NCI-H1048 (cell line): Measurements from ENCODE around the gene PLA2G4D.

Experiments
- DNase-seq: peaks from one replicate; lab custom pipeline; 2025; lab: John Stamatoyannopoulos, UW

Gene PLA2G4D

DNA sequence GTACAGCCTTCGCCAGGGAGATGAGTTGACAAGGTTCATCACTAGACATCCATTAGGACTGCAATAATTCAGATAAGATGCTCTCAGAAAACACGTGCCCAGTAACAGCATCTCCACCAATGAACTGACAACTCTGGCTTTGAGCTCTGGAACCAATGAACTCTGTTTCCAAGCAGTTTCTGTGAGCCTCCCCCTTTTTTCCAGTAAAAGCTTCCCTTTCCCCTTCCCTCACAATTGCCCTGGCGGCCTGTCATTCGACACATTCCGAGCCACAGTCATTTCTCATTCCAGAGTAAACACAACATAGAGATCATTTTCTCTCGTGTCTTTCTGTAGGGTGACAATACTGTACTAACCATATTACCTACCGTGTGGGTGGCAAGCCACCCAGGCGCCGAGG is 3.6 kb downstream of the PLA2G4D start:
- DNase-seq, result no peak

DNA sequence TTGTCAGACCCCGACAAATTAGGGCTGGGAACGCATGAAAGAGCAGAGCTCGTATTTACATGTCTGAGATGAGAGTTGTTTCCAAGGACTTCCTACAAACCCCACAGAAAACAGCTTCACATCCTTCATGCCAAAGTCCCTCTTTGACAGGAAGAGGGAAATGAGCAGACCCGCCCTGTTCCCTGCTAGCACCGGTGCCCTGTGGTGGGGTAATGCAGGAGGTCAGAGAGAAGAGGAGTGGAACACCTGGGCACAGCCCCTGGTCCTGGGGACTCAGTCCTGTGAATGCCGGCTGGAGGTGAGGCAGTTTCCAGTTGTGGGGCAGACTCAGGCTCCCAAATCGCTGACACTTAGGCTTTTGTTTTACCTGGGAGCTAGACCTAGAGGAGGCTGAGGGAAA is 4.0 kb downstream of the PLA2G4D start:
- no peak for DNase-seq

DNA sequence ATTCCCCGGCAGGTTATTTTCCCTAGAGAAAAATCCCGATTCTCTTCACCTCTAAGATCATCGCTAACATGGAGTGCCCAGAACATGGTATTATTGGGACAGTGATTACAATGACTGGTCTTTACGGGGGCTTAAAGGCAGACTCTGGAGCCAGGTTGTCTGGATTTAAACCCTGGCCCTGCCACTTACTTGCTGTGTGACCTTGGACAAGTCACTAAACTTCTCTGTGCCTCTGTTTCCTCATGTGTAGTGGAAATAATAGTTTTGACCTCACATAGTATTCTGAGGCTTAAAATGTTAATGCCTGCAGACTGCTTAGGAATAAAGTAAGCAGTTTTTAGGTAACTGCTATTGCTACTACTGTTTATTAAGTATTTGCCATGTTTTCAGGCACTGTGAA is 4.4 kb downstream of the PLA2G4D start:
- no peak for DNase-seq

DNA sequence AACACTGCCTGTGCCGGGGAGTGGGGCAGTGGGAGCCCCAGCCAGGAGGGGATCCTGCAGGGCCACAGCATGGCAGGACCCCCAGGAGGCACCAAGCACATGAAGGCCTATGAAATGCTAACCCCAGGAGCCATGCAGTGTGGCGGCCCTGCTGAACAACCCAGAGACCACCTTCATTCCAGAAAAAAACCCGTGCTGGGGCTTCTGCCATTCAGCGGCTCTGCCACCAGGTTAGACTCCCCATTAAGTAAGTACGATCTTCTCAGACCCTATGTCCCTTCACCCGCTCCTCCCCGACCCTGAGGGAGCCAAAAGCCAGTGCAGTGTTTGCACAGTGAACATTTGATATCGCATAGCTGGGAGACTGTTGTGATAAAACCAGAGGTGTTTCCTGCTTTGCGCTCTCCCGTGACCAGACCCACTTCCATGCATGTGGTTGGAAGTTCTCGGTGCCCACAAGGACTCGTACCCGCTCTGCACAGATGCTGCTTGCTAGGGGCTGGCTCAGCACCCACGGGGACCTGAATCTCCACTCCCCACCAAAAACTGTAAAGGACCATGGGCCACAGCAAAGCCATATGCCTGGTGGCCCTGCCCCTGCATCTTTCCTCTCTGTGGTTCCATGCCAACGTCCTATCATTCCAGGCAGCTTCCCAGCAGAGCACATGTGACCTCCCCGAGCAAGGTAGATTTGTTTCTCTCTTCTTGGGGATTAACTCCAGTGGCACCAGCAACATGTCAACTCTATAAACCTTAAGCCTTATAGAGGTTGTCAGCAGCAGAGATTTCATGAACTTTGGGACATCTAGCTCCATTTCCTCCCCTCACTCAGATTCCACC is 5.3 kb downstream of the PLA2G4D start:
- DNase-seq, result no peak

DNA sequence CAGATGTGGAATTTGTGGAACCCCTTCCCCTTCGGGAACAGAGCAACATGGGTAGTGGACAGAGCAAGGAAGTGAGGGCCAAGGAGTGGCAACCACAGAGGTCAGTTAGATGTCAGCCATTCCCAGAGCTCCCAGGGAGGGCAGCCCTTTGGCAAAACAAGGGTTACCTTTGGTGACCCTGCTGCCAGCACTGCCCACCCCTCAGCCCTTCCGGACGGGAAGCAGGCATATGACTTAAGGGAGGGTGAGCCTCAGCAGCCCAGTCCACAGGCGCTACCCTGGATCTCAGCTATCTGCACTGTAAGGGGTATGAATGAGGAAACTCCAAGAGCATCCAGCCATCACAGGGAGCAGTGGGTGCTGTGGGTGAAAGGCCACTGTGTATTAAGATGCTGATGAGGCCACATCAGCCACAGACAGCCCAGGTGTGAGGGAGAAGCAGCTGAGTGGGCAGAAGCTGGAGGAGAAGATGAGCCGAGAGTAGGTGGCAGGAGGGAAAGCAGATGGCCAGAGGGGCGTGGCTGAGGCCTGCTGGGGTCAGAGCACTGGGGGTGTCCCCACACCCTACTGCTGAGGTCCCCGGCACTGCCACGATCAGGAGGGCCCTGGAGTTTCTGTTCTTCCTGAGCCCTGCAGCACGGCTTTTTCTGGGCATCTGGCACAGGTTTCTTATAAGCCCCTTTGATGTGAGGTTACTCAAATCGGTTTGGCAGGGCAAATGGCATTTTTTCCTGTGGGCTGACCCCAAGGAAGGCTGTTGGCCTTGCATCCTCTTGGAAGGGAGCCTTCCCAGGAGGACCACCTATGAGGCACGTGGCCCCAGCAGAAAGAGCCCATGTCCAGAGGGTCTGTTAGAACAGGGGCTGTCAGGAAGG is 6.2 kb downstream of the PLA2G4D start:
- DNase-seq, result no peak

DNA sequence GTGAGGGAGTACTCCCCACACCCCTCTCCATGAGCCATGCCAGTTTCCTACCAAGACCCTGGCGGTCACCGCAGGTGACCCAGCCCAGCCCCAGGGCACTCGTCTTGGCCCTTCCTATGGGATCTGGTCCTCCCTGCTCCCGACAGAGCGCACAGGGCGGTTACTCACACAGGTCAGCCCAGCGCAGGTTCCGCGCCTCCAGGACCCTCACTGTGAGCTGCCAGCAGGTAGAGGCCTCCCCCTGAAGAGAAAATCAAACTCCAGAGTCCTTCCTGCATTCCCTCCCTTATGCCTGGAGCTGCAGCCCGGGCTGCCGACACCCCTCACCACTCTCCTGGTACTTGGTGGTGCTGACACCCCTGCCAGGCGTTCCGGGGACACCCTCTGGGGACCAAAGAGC is 6.9 kb downstream of the PLA2G4D start:
- no peak for DNase-seq

- no peak for DNase-seq
Observed at GRCh38 chr15:42085721-42086120, 8.6 kb downstream of the PLA2G4D start.

GRCh38 chr15:42085236-42085605 is 9.1 kb downstream of the PLA2G4D start:
- DNase-seq, result no peak

DNA sequence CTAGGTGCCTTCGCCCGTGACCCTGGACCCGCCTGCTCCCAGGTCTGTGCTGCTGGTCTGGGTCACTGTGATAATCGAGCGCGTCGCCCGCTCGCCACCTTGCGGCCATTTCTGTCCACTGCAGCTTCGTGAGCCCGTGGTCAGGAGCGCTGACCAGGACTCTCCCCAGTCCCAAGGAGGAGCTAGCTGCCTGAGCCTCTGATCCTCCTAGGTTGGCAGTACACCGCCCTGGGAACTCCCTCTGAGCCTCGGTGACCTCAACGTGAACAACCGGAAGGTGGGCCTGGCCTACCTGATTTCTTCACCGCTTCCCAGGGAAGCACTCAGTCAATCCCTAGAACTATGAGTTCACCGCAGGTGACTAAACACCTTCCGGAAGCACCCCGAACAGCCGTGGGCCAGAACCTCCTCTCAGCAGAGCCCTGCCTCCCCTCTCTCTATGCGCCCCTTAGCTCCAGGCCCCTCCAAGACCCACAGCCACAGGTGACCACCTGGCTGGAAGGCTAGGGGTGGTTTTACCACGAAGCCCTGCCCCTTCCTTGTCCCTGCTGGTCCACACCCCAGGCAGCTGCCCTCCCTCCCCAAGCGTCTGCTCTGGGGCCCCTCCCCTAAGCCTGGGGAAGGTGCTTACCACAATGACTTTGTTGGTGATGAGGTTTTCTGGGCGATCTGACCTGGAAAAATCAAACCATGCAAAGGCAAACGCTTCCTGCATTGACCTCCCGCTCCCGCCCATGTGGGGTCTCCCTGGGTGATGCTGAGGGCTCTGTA is 9.7 kb downstream of the PLA2G4D start:
- DNase-seq, result no peak

DNA sequence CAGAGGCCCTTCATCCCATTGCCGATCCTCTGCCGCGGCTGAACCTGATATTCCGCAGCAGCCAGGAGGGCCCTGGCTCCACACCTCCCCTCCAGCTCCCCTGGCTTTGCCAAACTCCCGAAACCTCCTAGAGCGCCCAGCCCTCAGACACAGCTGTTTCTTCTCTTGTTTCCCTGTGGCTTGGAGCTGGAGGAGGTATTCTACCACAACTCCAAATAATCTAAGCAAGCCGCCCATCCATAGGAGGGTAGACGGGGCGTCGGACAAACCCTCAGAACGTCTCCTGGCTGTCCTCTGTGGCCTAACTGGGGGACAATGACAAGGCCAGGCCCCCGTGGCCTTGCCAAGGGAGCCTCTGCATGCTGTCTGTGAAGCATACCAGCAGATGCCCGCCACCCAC is 10.4 kb downstream of the PLA2G4D start:
- no peak for DNase-seq

DNA sequence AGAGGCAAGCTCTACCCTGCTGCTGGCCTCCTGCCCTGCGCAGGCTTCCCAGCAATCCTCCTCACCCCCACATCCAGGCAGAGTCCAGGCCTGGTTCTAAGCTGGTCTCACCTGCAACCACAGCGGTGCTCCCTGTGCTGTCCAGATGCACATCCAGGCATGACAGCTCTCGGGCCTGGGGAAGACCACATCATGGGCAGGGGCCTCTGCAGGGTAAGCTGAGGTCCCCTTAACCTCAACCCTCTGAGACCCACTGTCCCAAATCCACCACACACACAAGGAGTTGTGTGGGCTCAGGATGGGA is 10.8 kb downstream of the PLA2G4D start:
- no peak for DNase-seq

GRCh38 chr15:42082823-42083604 is 11.3 kb downstream of the PLA2G4D start:
- DNase-seq, result no peak

GRCh38 chr15:42082141-42082540 is 12.2 kb downstream of the PLA2G4D start:
- no peak for DNase-seq

GRCh38 chr15:42080919-42081830 is 13.2 kb downstream of the PLA2G4D start:
- DNase-seq, result no peak

- DNase-seq, result no peak
Observed at GRCh38 chr15:42080186-42080918, 14.0 kb downstream of the PLA2G4D start.

DNA sequence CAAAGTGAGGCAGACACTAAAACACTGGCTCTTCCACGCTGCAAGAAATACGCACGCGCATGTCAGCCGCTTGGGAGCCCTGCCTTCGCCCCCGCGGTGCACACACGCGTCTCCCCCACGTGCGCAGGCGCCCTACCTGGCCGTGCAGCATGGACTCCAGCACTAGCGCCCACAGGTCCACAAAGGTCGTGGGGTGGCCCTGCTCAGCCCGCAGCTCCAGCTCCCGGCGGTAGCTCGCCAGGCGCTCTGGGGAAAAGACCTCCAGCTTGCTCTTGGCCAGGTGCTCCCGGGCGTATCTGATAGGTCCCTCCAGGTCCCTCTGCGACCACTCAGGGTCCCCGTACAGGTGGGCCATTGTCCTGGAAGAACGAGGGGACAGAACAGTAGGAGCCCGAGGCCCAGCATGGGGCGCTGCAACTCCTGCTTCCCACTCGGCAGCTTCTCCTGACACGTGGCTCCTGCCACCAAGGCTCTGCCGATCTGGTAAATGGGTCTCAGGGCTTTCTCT is 14.9 kb downstream of the PLA2G4D start:
- no peak for DNase-seq

DNA sequence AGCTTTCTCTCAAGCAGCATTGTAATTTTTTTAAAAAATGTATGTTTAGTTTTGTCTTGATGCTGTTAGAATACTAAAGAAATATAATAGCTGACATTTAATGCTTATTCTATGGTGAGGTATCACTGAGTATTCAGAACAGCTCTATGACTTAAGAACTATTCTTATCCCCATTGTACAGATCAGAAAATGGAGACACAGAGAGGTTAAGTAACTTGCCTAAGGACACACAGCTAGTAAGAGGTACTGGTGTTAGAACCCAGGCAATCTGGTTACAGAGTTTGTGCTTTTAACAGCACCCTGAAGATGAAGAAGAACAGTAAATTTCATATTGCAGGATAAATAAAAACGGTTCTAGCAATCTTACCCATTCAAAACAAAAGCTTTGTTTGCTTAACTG is 15.5 kb downstream of the PLA2G4D start:
- DNase-seq, result no peak

DNA sequence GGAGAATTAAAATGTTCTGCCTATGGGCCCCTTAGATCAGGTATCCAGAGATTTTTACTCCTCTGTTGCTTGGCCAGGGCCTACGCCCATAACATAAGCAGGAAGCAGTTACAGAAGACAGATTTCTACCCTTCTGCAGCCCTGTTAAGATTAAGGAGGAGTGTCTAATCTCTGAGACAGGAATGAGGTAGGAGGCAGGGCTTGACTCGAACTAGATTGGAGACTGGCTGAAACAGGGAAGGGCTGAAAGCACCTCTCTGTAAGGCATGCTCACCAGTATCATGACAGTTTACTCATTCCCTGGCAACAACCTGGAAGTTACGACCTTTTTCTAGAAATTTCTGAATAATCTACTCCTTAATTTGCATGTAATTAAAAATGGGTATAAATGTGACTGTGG is 16.7 kb downstream of the PLA2G4D start:
- no peak for DNase-seq

DNA sequence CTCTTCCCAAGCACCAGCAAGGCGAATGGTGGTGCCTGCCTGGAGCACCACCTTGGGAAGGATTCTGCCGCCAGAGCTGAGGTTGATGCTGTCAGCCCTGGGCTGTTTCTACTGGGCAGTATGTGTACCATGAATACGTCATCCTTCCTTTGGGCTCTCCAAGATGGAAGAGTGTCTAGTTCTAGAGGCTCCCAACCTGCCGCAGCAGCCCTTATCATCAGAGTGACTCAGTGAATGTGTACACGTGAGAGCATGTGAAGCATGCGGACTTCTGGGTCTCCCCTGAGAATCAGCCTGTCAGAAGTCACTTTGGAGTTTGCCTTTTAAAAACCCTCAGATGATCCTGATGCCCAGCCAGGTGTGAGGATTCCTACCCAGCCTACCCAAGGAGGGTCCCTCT is 20.9 kb downstream of the PLA2G4D start:
- DNase-seq, result no peak

- DNase-seq, result no peak
Observed at GRCh38 chr15:42072141-42072685, 22.1 kb downstream of the PLA2G4D start.
